GM21360 (cell line): Measurements from ENCODE around the gene AGAP1.

Experiments
- ATAC-seq: cut with Tn5 transposase; IDR thresholded peaks from one replicate; pipeline ENCODE4 v1.9.1; 2021; ENCODE audit warnings: mild to moderate bottlenecking, moderate library complexity; ENCODE audit not compliant: unreplicated experiment

Gene AGAP1

DNA sequence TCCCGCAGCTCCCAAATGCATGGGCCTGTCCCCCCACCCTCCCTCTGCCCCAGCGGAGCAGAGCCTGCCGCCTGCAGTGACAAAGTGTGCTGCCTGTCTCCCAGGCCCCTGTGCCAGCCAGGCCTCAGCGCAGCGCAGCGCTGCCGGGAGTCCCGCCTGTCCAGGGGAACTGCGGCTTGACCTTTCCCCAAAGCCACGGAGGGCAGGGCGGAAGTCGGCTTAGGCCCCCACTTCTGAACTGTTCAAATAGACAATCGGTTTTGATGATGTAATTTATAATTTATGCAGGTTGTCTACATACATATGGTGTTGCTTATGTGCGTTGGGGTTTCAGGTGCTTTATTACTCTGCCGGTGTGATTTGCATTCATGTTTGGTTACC, 667.2 kb downstream of the AGAP1 start:
- ATAC-seq: no peak

- no peak for ATAC-seq
Observed at GRCh38 chr2:236161531-236161930, 667.7 kb downstream of the AGAP1 start.

DNA sequence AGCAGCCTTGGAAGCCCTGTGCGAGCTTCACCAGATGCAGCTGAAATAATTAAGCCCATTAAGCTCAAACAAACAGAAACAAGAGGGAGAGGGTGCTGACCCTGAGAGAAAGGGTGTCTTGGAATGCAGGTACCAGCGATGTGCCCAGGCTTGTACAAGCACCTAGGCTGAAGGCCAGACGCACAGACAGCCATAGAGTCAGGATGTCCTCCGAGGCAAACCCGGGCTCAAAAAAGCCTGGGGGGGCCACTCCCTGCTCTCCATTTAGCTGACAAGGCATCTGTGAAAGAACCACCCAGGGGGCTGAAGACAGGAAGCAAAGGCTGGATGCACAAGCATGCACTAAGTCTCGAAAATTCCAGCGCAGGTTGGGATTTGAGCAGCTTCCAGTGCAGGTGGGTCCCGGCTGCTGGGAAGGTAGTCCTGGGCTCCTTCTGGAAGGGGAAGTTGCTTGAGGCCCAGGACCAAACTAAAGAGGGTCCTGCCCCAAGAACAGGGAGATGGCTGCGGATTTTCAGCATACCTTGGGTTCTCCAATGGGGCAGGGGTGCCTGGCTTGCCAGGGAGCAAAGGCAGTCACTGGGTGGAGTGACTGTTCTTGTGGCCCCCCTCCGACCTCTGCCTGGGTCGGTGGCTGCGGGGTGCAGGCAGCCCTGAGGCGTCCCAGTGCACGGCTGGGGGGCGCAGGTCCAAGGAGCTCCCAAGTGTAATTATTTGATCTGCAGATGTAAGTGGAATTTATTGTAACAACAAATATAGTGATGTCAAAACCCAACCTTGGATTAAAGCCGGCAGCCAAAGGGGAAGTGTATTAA, 668.4 kb downstream of the AGAP1 start:
- ATAC-seq: no peak

- ATAC-seq: no peak
Observed at GRCh38 chr2:236162882-236163470, 669.1 kb downstream of the AGAP1 start.

- no peak for ATAC-seq
Observed at GRCh38 chr2:236163471-236164200, 669.8 kb downstream of the AGAP1 start.

- ATAC-seq: no peak
Observed at GRCh38 chr2:236164201-236164924, 670.5 kb downstream of the AGAP1 start.

GRCh38 chr2:236164925-236165841, 671.3 kb downstream of the AGAP1 start:
- ATAC-seq: no peak

DNA sequence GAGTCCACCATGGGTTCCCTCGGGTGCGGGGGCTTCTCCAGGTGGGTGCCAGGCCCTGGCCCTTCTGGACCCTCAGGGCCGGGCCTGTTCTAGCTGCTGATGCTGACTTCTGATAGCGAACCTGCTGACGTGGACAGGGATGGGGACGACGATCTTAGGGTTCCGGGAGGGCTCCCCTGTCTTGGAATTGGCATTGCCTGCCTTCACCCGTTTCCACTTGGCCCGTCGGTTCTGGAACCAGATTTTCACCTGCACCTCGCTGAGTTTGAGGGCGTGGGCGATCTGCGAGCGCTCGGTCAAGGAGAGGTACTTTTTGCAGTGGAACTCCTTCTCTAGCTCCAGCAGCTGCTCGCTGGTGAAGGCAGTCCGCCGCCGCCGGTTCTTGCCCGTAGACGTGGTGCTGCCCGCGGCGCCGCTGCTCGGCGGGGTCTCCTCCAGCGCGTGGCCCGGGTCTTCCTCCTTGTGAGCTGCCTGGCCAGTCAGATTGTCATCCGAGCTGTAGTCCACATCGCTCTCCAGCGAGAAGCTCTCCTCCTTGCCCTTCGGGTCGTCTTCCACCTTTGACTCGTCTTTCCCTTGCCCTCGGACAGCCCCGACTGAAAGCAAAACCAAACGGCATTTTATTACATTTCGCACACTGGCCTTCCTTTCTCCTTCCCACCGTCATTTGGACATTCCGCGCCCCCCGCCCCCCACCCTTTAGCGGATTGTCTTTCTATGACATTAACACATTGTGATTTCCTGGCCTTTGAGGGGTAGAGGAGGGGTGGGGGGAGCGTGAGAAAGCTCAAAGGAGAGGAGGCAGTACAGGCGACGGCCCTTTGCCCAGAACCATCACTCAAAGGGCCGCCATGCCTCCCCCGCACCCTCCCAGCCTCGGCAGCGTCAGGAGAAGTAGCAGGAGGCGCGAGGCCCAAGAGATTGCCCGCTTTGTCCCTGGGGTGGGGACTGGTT, 672.3 kb downstream of the AGAP1 start:
- no peak for ATAC-seq

DNA sequence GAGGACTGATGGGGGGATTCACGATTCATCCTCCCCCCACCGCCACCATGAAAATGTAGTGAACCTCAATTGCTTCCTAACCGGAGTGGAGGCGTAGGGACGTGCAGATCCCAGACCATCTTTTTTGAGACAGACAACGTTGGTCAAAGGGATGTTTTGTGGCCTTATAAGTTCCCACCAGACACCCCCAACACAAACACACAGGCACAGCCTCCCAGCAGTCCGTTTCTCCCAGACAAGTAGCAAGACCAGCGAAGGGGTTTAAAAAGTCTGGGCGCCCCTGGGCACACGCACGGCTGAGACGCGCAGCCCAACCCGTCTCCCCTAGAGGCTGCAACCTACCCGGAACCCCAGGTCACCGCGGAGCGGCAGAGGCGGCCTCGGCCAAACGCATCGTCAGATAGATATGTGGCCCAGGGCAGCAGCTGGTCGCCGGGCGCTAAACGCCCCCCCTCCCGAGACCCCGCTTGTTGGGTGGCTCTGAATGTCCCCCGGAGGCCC, 673.0 kb downstream of the AGAP1 start:
- no peak for ATAC-seq

GRCh38 chr2:236167297-236168109, 673.7 kb downstream of the AGAP1 start:
- no peak for ATAC-seq

GRCh38 chr2:236168110-236169080, 674.6 kb downstream of the AGAP1 start, which contains the start of gene GBX2:
GBX2 (minus strand) TSS chr2:236168386; CDS start chr2:236167971, 415 bp downstream.
- ATAC-seq: no peak

- ATAC-seq: no peak
Observed at GRCh38 chr2:236169151-236169721, 675.4 kb downstream of the AGAP1 start.

DNA sequence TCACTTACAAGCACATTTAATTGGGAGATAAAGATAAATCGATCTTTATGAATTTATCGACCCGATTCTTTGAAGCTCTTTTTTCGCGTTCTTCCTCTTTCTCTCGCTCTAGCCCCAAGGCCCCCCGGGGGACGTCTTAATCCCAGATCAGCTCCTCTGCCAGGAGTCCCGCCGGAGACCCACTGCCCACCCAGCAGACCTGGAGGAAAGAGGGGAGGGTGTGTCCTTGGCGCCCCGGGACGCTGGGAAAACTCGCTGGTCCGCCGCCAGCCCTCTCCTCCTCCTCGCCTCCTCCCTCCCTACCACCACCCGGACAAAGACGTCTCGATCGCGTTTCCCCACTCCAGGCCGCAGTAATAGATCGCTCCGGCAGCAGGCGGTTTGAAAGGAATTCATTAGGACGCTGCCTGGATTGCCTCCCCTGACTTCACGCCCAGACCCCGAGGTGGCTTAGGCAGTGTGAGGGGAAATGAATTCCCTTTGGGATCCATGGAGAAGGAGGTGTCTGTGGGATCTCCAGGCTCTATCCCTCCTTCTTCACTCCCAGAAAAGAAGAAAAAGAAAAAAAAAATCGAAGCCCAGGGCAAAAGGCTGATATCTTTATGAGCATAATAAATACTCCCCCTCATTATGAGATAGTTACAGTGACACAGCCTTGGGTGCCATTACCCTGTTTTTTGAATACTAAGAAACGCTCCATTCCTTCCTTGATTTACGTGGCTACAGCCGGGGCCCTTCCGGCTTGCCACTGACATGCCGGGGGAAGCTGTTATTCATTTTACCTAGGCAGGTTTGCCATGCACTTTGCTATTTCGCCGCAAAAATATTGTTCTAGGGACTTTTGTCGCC, 676.1 kb downstream of the AGAP1 start:
- ATAC-seq: no peak

- no peak for ATAC-seq
Observed at GRCh38 chr2:236170590-236171165, 676.8 kb downstream of the AGAP1 start.

- ATAC-seq: no peak
Observed at GRCh38 chr2:236171181-236171679, 677.4 kb downstream of the AGAP1 start.
